ENCODE measurements around the gene PTPRN2. TPM values are rescaled to one million over a fixed set of nuclear protein-coding genes. Genes with fewer than 3 reads are reported as not detected.

Gene PTPRN2
- total and polyA plus RNA-seq, 2 donors (not counting 3 experiments of a cell fraction or from before 2014, with no cell fraction given): 0.62 to 0.88 TPM

GRCh38 chr7:158142657-158143056 is 445.0 kb downstream of the PTPRN2 start:
- Histone ChIP-seq H3K9me3 (replicated peaks; ENCODE audit: control insufficient read depth, insufficient read depth, low read length) (peaks cover 4% of the 10 kb centered on the region), H2AFZ (ENCODE audit: low read depth, low read length) (no peak overlapping the region), H3K9ac (replicated peaks; ENCODE audit: extremely low read depth, insufficient read depth, low read length) (no peak overlapping the region), H4K20me1 (replicated peaks; ENCODE audit: control insufficient read depth, extremely low read depth, insufficient read depth, low read length) (no peaks in the 10 kb centered on the region), H3K4me2 (ENCODE audit: insufficient read depth, low read length) (no peak overlapping the region), H3K4me3 (replicated peaks in 1 of 3; ENCODE audit: insufficient read depth in 1 of 3, low read depth in 1 of 3, low read length in 3 of 3) (no peak overlapping the region), H3K4me1 (ENCODE audit: control insufficient read depth, extremely low read depth, insufficient read depth, low read length) (no peaks in the 10 kb centered on the region), H3K9me1 (replicated peaks; ENCODE audit: control insufficient read depth, extremely low read depth, insufficient read depth, low read length) (no peaks in the 10 kb centered on the region), H3K27ac (ENCODE audit: insufficient read depth, low read depth, low read length) (no peak overlapping the region), H3K27me3 (ENCODE audit: control insufficient read depth in 2 of 2, insufficient read depth in 2 of 2, low read length in 2 of 2) (no peaks in the 10 kb centered on the region), H3K79me2 (ENCODE audit: control insufficient read depth, insufficient read depth, low read length) (no peaks in the 10 kb centered on the region), H3K36me3 (ENCODE audit: control insufficient read depth in 2 of 2, extremely low read depth in 1 of 2, insufficient read depth in 2 of 2, low read length in 2 of 2) (no peaks in the 10 kb centered on the region)
- intact Hi-C loops (cut with micrococcal nuclease): no loop called here
- POLR2A ChIA-PET: no interaction called here
- CTCF ChIA-PET: no interaction called here
- dilution Hi-C loops (cut with MboI; ENCODE audit: extremely low pct_ligation_motif_present, low sequenced_read_pairs): no loop called here
- no TSS peak for BruUV-seq (replicated peaks)
- FAIRE-seq (no peak), DNase-seq (ENCODE audit: low read depth, low spot score) (no peak)
- TF ChIP-seq POLR2A (IDR thresholded peaks at IDR 0.05; ENCODE audit: low read depth, low read length) (no peak), GATA2 (IDR thresholded peaks at IDR 0.05; ENCODE audit: insufficient read depth, insufficient read length, low read depth, low read length) (no peak), EZH2 (IDR thresholded peaks at IDR 0.05; ENCODE audit: borderline replicate concordance, low read depth, low read length, severe bottlenecking) (no peak), MAX (IDR thresholded peaks at IDR 0.05; ENCODE audit: insufficient read depth, insufficient read length) (no peak), MYC (IDR thresholded peaks at IDR 0.05; ENCODE audit: low read depth, low read length) (no peak), POLR2AphosphoS5 (IDR thresholded peaks at IDR 0.05; ENCODE audit: insufficient read depth, low read depth, low read length) (no peak), CTCF (IDR thresholded peaks at IDR 0.05; ENCODE audit: extremely low read depth in 1 of 2, insufficient read depth in 1 of 2, low read depth in 1 of 2, low read length in 2 of 2) (no peak), FOS (IDR thresholded peaks at IDR 0.05; ENCODE audit: borderline replicate concordance, insufficient read depth, low read length) (no peak), JUN (IDR thresholded peaks at IDR 0.05; ENCODE audit: borderline replicate concordance, insufficient read depth, insufficient read length, low read depth) (no peak)

All from endothelial cell of umbilical vein (primary cell).